ENCODE results near the gene INTU.

DNA sequence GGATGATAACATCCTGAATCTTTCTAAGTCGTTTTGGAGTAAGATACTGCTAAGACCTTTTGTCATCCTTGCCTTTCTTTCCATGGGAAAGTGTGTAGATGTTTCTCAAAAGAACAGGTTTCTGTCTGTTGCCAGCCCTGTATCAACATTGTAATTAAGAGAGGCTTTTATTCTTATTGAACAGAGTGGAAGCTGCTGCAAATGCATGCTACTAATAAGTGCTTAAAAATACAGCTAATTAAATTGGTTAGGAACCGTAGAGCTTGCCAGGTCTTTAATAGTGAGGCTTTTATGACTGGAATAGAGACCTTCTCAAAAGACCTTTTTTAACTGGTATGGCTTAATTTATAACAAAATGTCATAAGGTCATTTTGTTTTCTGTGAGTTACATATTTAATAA lies 34.4 kb downstream of the INTU start:
- TF ChIP-seq, protein P1, sequence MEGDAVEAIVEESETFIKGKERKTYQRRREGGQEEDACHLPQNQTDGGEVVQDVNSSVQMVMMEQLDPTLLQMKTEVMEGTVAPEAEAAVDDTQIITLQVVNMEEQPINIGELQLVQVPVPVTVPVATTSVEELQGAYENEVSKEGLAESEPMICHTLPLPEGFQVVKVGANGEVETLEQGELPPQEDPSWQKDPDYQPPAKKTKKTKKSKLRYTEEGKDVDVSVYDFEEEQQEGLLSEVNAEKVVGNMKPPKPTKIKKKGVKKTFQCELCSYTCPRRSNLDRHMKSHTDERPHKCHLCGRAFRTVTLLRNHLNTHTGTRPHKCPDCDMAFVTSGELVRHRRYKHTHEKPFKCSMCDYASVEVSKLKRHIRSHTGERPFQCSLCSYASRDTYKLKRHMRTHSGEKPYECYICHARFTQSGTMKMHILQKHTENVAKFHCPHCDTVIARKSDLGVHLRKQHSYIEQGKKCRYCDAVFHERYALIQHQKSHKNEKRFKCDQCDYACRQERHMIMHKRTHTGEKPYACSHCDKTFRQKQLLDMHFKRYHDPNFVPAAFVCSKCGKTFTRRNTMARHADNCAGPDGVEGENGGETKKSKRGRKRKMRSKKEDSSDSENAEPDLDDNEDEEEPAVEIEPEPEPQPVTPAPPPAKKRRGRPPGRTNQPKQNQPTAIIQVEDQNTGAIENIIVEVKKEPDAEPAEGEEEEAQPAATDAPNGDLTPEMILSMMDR (IDR thresholded peaks at IDR 0.05) = no peak
- no peak for TF ChIP-seq POLR2A (IDR thresholded peaks at IDR 0.05; ENCODE audit: low read depth)
